DMS153 treated with DMSO at 0.1 percent for 48 hours (cell line): ENCODE results near the gene TMEM239.
"Not testable (repeated sequence)": the region's sequence is repeated elsewhere in the genome, so short reads cannot be mapped to it uniquely, and the experiment has no call there.

Experiments
- DNase-seq: peaks from one replicate; lab custom pipeline; 2025; ENCODE audit not compliant: unreplicated experiment; lab: John Stamatoyannopoulos, UW

TMEM239 gene

GRCh38 chr20:2816030-2816582 is at the start of gene TMEM239:
Gene TMEM239 (plus strand): TSS chr20:2816364. CDS start chr20:2816555, 191 bp downstream.
- no peak for DNase-seq

DNA sequence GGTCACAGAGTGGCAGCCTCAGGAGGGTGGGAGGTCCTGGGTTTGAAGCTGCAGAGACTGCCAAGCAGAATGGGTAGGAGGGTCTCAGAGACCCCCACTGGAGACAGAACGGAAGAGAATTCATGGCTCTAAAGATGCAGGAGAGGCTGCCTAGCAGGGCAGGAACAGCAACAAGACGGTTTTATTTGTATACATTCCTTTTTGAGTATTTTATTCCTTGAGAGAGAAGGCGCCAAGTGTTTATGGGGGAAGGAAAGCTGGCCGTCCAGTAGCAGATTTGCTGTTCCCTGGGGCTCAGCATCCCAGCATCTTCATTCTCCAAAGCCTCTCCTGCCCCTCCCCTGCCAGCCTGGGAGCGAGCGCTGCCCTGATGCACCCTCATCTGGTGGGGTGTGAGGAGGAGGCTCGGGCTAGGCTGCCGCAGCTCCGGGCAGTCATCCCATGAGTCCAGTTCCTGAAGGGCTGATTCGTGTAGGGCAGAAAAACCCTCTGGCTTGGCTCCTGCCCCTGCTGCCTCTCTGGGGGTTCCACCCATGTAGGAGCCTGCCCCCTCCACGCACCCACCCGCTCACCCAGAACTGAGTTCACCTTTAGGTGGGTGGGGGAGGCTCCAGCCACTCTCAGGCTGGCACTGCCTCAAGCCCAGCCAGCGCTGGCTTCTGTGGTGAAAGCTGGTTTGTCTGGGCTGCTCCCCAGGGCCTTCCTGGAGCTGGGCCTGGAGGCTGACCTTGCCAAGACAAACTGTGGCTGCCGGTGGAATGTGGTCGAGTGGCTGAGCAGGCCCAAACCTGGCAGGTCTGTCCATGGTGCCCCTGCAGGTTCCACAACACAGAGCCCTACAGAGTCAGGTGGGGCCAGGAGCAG is 48.2 kb upstream of the TMEM239 start:
- no peak for DNase-seq

- no peak for DNase-seq
Observed at GRCh38 chr20:2768632-2769015, 47.5 kb upstream of the TMEM239 start.

DNA sequence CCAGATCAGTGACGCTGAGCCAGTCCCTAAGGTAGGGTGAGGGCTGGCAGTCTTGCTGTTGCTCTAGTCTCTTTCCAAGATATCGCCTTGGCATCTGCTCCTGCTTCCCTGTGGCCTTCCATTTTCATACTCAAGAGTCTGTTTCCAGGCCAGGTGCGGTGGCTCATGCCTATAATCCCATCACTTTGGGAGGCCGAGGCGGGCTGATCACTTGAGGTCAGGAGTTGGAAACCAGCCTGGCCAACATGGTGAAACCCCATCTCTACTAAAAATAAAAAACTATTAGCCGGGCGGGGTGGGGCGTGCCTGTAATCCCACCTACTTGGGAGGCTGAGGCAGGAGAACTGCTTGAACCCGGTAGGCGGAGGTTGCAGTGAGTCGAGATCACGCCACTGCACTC is 46.1 kb upstream of the TMEM239 start:
- not testable (repeated sequence) for DNase-seq

GRCh38 chr20:2771631-2772080 is 44.5 kb upstream of the TMEM239 start:
- no peak for DNase-seq

DNA sequence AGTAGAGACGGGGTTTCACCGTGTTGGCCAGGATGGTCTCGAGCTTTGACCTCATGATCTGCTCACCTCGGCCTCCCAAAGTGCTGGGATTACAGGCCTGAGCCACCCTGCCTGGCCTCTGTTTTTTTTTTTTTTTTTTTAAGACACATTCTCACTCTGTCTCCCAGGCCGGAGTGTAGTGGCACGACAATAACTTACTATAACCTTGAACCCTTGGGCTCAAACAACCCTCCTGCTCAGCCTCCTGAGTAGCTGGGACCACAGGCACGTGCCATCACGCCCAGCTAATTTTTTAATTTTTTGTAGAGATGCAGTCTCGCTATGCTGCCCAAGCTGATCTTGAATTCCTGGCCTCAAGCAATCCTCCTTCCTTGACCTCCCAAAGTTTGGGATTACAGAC is 42.4 kb upstream of the TMEM239 start:
- DNase-seq = no peak

GRCh38 chr20:2775139-2775538 is 41.0 kb upstream of the TMEM239 start:
- no peak for DNase-seq

DNA sequence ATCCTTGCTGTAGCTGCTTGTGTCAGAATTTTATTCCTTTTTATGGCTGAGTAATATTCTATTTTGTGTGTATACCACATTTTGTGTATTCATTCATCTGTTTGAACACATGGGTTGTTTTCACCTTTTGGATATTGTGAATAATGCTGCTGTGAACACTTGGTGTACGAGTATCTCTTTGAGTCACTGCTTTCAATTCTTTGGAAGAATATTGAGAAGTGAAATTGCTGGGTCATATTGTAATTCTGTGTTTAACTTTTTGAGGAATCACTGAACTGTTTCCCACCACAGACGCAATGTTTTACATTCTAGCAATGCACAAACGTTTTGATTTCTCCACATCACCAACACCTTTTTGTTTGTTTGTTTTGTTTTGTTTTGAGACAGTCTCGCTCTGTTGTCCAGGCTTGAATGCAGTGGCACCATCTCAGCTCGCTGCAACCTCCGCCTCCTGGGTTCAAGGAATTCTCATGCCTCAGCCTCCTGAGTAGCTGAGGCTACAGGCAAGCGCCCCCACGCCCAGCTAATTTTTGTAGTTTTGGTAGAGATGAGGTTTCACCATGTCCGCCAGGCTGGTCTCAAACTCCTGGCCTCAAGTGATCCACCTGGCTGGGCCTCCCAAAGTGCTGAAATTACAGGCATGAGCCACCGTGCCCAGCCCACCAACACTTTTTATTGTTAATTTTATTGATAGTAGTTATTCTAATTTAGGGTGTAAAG is 37.4 kb upstream of the TMEM239 start:
- DNase-seq = no peak

DNA sequence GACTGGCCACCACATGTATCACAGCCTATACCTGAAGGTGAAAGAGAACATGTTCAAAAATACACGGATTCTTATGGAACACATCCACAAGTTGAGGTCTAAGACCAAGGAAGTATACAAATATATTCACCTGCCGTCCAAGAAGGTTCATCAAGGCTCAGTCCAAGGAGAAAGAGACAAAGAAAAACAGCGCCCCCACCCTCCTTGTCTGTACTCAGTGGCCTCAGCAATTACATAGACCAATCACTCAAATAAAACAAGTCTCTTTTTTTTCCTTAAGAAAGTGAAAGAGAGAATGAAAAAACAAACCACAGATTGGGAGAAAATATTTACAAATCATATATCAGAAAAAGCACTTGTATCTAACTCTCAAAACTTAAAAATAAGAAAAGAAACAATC is 35.2 kb upstream of the TMEM239 start:
- DNase-seq = no peak

DNA sequence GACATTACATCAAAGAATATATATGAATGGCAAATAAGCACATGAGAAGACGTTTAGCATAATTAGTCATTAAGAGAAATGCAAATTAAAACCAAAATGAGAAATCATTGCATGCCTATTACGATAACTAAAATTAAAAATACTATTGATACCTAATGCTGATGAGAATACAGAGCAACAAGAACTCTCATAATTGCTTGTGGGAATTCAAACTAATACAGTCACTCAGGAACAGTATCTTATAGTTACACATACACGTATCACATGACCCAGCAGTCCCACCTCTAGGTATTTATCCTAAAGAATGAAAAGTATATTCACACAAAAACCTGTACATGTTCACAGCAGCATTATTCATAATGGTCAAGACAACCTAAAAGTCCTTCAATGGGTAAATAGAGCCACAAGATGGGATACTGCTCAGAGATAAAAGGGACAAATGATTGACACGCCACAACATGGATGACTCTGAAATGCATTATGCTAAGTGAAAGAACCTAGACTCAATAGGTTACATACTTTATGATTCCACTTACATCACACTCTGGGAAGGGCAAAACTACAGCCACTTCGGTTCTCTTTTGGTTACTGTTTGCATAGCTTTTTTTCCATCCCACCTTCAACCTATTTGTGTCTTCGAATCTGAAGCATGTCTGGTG is 32.1 kb upstream of the TMEM239 start:
- DNase-seq = no peak

GRCh38 chr20:2793471-2793870 is 22.7 kb upstream of the TMEM239 start:
- DNase-seq = no peak

DNA sequence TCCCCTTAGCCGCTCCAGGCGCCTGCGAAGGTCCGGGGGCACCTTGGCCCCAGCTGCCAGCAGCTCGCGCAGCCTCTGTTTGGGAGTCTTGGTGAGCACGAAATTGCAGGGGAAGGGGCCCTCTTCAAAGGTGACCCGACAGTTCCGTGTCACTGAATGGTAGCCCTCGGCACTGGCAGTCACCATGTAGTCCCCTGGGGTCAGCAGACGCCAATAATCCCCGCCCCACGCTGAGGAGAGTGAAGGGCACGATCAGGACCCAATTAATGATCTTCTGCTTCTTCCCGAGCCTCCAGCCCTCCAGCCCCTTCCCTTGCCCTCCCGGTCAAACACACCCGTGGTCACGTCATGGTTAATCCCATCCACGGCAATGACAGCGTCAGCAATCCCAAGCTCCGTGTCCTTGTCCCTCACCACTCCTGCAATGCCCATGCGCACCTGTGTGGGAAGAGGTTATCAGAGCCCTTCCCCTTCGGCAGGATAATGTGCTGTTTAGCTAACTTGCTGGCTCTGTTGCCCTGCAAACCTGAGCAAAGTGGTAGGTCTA is 21.9 kb upstream of the TMEM239 start:
- DNase-seq = no peak

GRCh38 chr20:2794866-2795447 is 21.2 kb upstream of the TMEM239 start:
- DNase-seq = no peak

- DNase-seq = no peak
Observed at GRCh38 chr20:2795451-2795850, 20.7 kb upstream of the TMEM239 start.

- no peak for DNase-seq
Observed at GRCh38 chr20:2796011-2796660, 20.0 kb upstream of the TMEM239 start.

- DNase-seq = no peak
Observed at GRCh38 chr20:2797136-2797983, 18.8 kb upstream of the TMEM239 start.

DNA sequence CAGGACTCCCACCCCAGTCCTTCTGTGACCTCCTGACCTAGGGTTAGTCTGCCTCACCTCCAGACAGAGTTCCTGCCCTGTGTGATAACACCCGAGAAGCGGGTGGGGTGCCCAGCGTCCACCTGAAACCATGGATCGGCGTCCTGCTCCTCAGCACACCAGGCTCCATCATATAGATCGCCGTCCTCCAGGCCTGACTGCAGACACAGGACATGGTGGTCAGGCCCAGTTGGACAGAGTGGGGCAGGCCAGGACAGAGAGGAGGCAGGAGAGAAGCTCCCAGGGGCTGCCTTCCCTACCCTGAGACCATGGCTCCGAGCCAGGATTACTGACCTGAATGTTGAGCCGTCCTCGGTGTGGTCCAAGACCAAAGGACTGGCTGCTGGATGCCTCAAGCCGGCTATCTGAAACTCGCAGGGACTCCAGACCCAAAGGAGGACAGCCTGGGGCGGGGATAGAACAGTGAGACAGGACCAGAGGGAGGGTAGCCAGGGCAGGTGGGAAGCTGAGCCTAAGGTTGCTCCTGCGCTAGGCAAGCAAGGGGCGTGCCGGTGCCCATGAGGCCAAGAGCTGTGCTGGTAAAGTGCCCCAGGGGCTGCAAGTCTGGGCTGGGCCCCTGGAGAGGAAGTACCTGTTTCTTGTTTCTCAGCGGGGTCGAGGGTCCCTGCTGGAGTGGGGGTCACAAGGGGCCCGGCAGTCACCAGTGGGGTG is 17.9 kb upstream of the TMEM239 start:
- DNase-seq = no peak

DNA sequence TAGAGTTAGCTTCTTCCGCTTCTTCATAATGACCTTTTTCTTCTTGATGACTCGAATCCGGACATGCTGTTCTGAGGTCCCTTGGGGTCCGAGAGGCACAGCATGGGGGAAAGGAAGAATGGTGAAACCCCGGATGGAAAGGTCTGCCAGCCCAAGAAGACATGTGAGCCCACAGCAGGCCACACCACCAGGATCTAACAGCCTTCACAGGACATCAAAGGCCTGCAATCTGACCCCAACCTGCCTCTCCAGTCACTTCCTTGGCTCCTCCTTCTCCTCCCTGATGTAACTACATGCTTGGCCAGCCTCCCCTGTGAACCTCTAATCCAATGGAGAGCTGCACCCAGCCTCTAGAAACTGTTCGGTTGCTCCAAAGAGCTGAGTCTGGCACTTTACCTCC is 17.4 kb upstream of the TMEM239 start:
- DNase-seq = no peak

- no peak for DNase-seq
Observed at GRCh38 chr20:2799271-2799670, 16.9 kb upstream of the TMEM239 start.
